MV-4-11 (cell line): Measurements from ENCODE around the gene MAMLD1.

Experiments
- DNase-seq: peaks from one replicate; lab custom pipeline; 2025; lab: John Stamatoyannopoulos, UW

Gene MAMLD1

DNA sequence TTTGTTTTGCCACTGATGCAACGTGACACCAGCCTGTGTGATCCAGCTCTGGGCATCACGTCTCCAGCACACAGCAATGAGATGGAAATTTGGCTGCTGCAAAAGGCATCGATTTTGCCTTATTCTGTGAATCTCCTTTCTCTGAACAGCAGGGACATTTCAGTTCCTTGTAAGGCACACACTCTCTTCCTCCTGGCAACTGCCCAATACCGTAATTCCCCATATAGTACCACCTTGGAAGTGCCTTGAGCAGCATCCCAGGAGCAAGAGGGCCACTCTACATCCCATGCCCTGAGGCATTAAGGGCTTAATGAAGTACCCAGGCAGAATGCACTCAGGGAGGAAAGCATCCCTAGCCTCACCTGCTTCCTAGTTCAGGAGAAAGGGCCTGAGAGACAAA, 10.5 kb upstream of the MAMLD1 start:
- DNase-seq, result no peak

DNA sequence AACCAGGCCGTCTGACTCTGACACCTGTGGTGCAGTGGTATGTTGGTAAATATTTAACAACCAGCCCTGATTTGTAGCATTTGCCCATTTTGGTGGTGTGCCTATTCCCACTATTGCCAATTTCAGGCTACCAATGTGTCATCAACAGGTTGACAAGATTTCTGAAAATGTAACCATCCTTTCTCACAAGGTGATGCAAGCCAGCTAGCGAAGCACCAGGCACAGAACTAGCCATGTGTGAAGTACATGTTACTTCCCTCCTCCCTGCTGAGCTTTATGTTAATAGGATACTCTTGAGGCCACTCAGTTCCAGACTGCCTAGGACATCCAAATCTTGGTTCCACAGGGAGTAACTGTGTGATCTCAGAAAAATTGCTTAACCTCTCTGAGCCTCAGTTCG, 7.2 kb upstream of the MAMLD1 start:
- no peak for DNase-seq

DNA sequence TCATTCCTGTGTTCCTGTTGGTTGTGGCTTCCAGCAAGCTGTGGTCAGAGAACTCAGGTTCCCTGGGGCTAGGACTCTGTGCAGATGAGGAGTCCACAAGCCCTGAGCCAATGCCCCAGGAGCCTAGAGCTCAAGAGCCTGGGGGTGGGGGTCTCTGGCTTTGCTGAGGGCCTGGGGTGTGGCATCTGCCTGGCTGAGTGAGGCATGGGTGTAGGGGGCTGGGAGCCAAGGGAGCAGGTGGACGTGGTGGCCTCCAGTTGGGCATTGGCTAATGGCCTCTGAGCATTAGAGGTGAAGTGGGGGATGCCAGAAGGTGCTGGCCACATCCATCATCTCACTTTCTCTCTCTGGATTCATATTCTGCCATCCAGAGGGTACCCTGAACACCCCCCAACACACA, 5.3 kb upstream of the MAMLD1 start:
- DNase-seq, result no peak

DNA sequence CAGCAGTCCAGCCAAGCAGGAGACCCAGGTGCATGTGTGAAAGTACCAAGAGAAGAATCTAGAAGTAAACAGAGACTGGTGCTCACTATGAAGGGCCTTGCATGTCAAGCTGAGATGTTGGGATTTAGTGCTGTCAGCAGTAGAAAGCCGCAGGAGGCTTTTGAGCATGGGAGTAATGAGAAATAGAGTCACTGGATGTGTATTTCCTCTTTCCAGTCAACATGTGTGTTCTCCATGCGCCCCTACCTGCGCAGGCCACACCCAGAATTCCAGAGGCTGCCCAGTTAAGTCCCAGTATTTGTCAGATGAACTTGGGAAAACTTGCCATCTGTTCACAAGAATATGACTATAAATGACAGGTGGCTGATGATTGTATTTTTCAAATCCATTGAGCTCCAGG, 4.5 kb upstream of the MAMLD1 start:
- DNase-seq, result no peak

DNA sequence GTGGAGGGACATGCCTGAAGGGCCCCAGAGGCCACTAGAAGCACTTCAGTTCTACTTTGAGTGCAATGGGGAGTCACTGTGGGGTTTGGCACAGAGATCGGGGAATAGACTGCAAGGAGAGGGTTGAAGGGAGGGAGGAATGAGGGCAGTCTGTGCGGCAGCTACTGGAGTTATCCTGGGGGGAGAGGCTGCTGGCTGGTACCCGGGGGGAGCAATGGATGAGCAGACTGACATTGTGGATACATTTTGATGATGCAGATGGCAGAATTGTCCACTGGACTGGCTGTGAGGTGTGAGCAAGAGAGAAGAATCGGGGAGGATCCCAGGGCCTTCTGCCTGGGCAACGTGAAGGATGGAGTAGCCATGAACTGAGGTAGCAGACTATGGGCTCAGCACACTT, 2.8 kb upstream of the MAMLD1 start:
- no peak for DNase-seq

DNA sequence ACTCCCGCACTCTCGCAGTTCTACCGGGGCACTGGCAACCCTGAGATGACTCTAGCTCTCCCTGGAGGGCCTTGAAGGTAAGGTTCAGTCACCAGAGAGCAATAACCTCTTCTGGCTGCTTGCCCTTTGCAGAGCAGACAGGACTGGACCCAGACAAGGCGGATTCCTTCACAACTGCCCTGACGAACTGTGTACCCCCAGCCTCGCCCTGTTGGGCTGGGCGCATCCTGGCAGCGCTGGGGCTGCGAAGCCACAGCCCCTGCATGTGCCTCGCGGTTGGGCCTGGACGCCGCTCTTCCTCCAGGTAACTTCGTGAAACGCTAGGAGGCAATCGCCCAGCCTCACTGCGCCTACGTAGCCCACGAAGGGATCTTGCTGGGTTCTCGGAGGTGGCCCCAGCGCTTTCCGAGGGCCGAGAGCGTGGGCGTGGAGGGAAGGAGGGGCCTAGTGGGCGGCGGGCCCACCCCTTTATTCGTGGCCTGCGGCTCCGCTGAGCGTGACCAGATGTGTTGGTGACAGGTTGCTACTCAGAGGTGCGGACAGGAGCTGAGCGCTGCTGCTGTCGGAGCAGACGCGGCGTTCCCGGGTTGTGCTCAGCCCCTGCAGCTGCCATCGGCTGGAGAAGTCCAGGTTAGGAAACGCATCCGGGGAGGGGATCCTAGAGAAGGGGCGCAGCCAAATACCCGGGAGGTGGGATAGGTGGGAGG, 1.9 kb upstream of the MAMLD1 start:
- DNase-seq, result no peak

- no peak for DNase-seq
These were observed 1.3 kb upstream of the MAMLD1 start for GRCh38 chrX:150361777-150362351.

DNA sequence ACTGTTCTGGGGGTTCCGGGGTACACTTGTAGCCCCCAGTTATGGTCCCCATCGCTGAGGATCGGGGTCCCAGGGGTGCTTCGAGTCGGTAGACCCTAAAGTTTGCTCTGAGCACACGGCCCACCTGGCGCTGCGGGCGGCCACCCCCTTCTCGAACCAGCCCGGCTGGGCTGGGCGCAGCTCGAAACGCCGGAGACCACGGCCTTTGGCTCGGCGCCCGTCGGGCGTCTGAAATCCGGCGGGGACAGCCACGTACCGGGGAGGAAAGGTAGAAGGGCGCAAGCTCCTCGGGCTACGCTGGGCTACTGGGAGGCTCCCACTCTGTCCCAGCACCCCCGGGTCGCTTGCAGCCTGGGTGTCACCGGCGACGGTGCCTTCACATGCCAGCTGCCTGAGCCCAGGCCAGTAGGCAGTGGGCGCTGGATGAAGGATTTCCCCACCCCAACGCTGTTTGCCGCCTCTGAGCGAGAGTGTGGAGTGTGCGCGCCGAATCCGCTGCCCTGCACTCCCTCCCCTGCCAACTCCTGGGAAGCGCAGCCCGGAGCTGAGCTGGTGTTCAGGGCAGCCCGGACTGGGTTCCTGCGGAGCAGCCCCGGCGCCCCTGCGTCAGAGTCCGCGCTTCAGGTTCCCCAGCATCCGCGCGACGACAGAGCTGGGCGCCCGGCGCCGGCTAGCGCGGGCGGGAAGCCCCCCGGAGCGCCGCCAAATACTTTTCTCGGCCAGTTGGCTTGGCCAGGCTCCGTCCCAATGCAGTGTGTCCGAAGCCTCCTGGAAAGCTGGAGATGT, 637 bp downstream of the MAMLD1 start:
- no peak for DNase-seq

GRCh38 chrX:150364347-150365050, 1.4 kb downstream of the MAMLD1 start:
- no peak for DNase-seq

GRCh38 chrX:150365051-150365989, 2.2 kb downstream of the MAMLD1 start:
- no peak for DNase-seq

DNA sequence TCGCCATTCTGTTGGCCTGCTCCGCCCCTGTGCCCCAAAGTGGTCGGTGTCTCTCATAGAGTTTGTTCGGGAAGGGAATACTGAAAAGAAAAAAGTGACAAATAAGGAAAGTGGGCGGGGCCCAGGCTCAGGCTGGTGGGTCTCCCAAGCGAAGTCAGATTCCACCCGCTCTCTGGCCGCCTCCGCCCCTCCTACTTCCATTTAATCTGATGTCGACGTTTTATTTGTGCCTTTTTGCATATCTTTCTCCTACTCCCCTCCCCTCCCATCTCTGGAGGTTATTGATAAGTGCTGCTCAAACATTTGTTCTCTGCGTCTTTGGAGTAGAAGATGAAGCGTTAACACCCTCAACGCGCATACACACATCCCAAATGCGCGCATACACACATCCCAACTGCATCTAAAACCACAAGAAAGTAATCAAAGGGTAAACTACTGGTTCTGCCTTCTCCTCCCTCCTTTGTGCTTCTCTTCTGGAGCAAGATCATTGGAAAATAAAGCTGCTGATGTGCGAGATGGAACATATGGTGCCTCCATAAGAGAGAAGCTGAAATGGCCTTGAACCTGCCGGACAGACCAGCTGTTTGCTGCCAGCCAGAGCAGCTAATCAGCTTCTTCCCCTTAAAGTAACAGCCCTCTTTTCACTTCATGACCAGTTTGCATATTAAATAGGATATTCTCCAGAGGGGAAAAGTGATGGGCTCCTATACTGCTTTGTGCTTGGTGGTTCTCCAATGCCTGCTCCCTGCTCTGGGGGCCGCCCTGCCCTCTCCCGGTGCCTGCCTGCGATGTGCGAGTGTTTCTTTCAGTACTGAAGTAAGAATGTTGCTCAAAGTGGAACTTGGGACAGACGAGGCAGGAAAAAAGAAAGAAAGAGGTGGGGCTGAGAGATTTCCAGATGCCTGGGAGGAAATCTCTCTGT, 3.1 kb downstream of the MAMLD1 start:
- no peak for DNase-seq

DNA sequence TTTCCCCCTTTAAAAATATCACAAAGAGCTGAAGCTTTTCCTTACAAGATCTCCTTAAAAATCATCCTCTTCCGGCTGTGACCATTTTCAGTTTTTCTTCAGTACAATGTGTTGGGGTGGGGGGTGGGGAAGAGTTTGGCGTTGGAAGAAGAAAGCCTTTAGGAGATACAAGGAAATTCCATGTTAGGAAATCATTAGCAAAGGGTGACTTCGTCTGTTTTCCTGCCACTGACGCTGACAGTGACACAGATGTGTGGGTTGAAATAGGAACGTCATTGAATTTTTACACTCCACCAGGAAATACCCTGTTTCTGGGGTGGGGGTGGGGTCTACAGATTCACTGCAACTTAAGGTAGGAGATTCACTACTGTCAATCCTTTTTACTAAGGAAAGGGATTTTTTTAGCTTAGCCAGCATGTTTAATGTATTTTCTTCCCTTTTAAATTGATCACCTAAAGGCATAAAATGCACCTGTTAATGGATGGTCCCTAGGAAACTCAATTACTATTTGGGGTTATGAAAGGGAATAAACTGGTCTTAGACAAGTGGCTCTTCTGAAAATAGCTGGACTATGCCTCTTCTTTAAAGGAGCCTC, 3.9 kb downstream of the MAMLD1 start:
- DNase-seq, result no peak

- DNase-seq, result no peak
These were observed 7.6 kb downstream of the MAMLD1 start for GRCh38 chrX:150370589-150371312.

DNA sequence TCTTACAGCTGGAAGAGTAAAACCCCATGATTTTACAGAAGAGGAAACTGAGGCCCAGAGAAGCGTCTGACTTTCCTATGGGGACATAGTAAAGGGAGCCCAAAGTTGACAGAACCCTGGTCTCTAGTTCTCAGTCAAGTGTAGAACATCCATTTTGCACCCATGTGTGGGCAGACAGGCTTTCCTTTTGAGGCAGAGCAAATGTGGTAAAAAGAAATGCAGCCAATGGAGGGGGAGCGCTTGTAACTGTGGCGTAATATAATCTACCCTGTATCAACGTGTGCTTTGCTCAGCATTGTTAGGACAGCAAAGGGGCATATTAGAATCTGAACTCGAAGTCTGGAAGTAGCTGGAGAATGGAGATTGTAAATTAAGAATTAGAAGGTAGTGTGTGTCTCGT, 8.8 kb downstream of the MAMLD1 start:
- DNase-seq, result no peak

GRCh38 chrX:150372280-150372679, 9.2 kb downstream of the MAMLD1 start:
- no peak for DNase-seq

GRCh38 chrX:150372756-150373155, 9.6 kb downstream of the MAMLD1 start:
- DNase-seq, result no peak

GRCh38 chrX:150375243-150375770, 12.2 kb downstream of the MAMLD1 start:
- DNase-seq, result no peak

GRCh38 chrX:150377005-150377404, 13.9 kb downstream of the MAMLD1 start:
- no peak for DNase-seq

DNA sequence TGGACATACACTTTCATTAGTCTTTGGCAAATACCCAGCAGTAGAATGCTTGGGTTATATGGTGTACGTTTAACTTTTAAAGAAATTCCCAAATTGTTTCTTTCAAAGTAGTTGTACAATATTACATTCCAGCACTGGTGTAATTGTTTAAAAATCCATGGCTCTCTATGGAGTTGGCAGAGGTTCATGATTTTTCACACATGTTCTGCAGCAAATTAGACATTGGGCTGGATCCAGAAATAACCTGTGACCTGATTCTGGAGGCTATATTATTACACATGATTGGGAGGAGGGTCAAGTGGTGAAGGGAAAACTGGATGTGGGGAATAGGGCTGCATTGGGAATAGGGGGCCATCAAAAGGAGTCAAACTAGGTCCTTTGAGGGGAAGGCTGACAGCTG, 41.9 kb downstream of the MAMLD1 start:
- no peak for DNase-seq
